Measurements from ENCODE around the gene SLC25A51. TPM values are rescaled to one million over a fixed set of nuclear protein-coding genes. Genes with fewer than 3 reads are reported as not detected.

SLC25A51 gene
- total RNA-seq, 1 experiment from 2014 or later, result 23.4 TPM

DNA sequence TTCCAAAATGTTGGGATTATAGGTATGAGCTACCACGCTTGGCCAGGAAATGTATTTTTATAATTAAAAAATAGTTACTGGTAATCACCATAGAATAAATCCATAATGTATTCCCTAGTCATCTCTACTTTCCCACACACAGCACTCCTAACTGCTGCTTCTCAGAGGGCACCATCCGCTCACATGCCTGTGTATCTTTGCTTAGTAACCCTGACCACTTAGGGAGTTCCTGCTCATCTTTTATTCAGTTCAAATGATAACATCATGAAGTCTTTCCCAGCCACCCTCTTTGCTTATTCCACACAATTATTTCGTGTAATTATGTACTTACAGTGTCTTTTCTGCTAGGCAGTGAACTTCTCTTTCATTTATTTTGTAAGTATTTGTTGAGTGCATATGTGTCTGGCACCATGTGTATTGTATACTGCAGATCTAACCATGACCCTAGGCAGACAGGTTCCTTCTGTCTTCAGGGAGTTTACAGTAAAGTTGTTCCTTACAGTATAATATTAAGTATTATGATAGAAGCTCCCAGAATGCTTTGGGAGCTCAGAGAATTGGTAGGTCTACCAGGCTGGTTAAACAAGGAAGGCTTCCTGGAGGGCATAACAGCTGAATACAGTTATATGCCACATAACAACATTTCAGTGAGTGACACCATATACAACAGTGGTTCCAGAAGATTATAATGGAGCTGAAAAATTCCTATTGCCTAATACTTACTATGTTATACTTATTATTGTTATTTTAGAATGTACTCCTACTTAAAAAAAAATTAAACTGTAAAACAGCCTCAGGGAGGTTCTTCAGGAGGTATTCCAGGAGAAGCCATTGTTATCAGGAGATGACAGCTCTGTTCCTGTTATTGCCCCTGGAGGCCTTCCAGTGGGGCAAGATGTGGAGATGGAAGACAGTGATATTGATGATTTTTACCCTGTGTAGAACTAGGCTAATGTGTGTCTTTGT is 64.1 kb downstream of the SLC25A51 start:
- POLR2A ChIA-PET, result no interaction called here

More for the DNA sequence above, 64.1 kb downstream of the SLC25A51 start:
- intact Hi-C loops (cut with micrococcal nuclease; ENCODE audit: unreplicated experiment), result no loop called here
- in situ Hi-C loops (cut with HindIII; ENCODE audit: low pct_unique_long_range_greater_than_20kb, low sequenced_read_pairs), result no loop called here
- Histone ChIP-seq H3K27ac (ENCODE audit: low read length) (no peak overlapping the region), H3K36me3 (ENCODE audit: control insufficient read depth, insufficient read depth, low read length) (no peaks in the 10 kb centered on the region; the same call in 1 of the 2 replicates), H3K9me3 (ENCODE audit: control insufficient read depth, insufficient read depth, low read depth, low read length) (no peaks in the 10 kb centered on the region), H3K4me1 (ENCODE audit: control insufficient read depth, insufficient read depth, low read length) (no peaks in the 10 kb centered on the region), H3K27me3 (ENCODE audit: control insufficient read depth, insufficient read depth, low read length) (no peaks in the 10 kb centered on the region), H3K4me3 (ENCODE audit: low read depth in 2 of 2, low read length in 2 of 2) (no peak overlapping the region)
- DNase-seq (ENCODE audit: low read depth, low spot score) (no peak), ATAC-seq (peak; percentile 56)
- CTCF ChIA-PET, result no interaction called here
- BruUV-seq (replicated peaks), result no TSS peak
- TF ChIP-seq SIN3A (IDR thresholded peaks at IDR 0.05; ENCODE audit: borderline replicate concordance, insufficient read depth, low read depth, low read length) (no peak), POLR2AphosphoS5 (IDR thresholded peaks at IDR 0.05; ENCODE audit: low read depth, low read length) (no peak)
- TF ChIP-seq, protein P1, sequence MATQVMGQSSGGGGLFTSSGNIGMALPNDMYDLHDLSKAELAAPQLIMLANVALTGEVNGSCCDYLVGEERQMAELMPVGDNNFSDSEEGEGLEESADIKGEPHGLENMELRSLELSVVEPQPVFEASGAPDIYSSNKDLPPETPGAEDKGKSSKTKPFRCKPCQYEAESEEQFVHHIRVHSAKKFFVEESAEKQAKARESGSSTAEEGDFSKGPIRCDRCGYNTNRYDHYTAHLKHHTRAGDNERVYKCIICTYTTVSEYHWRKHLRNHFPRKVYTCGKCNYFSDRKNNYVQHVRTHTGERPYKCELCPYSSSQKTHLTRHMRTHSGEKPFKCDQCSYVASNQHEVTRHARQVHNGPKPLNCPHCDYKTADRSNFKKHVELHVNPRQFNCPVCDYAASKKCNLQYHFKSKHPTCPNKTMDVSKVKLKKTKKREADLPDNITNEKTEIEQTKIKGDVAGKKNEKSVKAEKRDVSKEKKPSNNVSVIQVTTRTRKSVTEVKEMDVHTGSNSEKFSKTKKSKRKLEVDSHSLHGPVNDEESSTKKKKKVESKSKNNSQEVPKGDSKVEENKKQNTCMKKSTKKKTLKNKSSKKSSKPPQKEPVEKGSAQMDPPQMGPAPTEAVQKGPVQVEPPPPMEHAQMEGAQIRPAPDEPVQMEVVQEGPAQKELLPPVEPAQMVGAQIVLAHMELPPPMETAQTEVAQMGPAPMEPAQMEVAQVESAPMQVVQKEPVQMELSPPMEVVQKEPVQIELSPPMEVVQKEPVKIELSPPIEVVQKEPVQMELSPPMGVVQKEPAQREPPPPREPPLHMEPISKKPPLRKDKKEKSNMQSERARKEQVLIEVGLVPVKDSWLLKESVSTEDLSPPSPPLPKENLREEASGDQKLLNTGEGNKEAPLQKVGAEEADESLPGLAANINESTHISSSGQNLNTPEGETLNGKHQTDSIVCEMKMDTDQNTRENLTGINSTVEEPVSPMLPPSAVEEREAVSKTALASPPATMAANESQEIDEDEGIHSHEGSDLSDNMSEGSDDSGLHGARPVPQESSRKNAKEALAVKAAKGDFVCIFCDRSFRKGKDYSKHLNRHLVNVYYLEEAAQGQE (IDR thresholded peaks at IDR 0.05; ENCODE audit: insufficient read depth in 1 of 2, low read depth in 2 of 2, low read length in 1 of 2), result no peak
- TF ChIP-seq, protein P2, sequence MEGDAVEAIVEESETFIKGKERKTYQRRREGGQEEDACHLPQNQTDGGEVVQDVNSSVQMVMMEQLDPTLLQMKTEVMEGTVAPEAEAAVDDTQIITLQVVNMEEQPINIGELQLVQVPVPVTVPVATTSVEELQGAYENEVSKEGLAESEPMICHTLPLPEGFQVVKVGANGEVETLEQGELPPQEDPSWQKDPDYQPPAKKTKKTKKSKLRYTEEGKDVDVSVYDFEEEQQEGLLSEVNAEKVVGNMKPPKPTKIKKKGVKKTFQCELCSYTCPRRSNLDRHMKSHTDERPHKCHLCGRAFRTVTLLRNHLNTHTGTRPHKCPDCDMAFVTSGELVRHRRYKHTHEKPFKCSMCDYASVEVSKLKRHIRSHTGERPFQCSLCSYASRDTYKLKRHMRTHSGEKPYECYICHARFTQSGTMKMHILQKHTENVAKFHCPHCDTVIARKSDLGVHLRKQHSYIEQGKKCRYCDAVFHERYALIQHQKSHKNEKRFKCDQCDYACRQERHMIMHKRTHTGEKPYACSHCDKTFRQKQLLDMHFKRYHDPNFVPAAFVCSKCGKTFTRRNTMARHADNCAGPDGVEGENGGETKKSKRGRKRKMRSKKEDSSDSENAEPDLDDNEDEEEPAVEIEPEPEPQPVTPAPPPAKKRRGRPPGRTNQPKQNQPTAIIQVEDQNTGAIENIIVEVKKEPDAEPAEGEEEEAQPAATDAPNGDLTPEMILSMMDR (IDR thresholded peaks at IDR 0.05), result no peak

Other genes with a start within 250 kb of the SLC25A51 start
- 9.8 TPM for gene TRMT10B, start 150.3 kb downstream of the SLC25A51 start, total RNA-seq (2021; ENCODE audit: unreplicated experiment)
- 45.3 TPM for gene EXOSC3, start 119.1 kb downstream of the SLC25A51 start, total RNA-seq (2021; ENCODE audit: unreplicated experiment)
- 18.5 TPM for gene DCAF10, start 103.3 kb downstream of the SLC25A51 start, total RNA-seq (2021; ENCODE audit: unreplicated experiment)
- gene SHB, start 165.1 kb upstream of the SLC25A51 start, total RNA-seq (2021; ENCODE audit: unreplicated experiment), result 59.9 TPM